Prostate gland (tissue), 2 donors: Measurements from ENCODE around the gene PCOLCE2. TPM values are rescaled to one million over a fixed set of nuclear protein-coding genes. Genes with fewer than 3 reads are reported as not detected.

Experiments
- DNase-seq: peaks from one replicate; pipeline ENCODE4 v3.0.0-alpha.2; 2019; ENCODE audit warnings: low spot score
- H3K27ac ChIP-seq, 2 donors: fragments of 200-600 bp; sonication (generic); 2 replicates each; pipeline ENCODE4 v1.5.1; 2017 to 2019
- H3K27me3 ChIP-seq: fragments of 200-600 bp; sonication (generic); replicated peaks from 2 replicates; pipeline ENCODE4 v1.5.1; 2019; ENCODE audit not compliant: insufficient read depth
- H3K36me3 ChIP-seq, 2 donors: fragments of 200-600 bp; sonication (generic); 1 replicate in 1 of 2; 2 replicates in 1 of 2; pipeline versions ENCODE4 v1.5.1 to v1.8.1; 2017 to 2019
- H3K4me1 ChIP-seq: fragments of 200-600 bp; sonication (generic); replicated peaks from 2 replicates; pipeline ENCODE4 v1.5.1; 2019
- H3K4me3 ChIP-seq, 2 donors: fragments of 200-600 bp; sonication (generic); 2 replicates each; pipeline ENCODE4 v1.5.1; 2017 to 2019
- H3K9me3 ChIP-seq: fragments of 200-600 bp; sonication (generic); 2 replicates; pipeline ENCODE4 v1.5.1; 2017
- CTCF ChIP-seq, 4 experiments: fragments of 200-600 bp in 2 of 4; fragments of 450-650 bp in 2 of 4; sonication (generic) in 2 of 4; IDR thresholded peaks; 1 replicate in 3 of 4; 2 replicates in 1 of 4; pipeline ENCODE4 v1.5.1; 2016 to 2019; ENCODE audit warnings: antibody characterized with exemption in 4 of 4, mild to moderate bottlenecking in 2 of 4, moderate library complexity in 2 of 4
- POLR2A ChIP-seq: fragments of 450-650 bp; IDR thresholded peaks from one replicate; pipeline ENCODE4 v1.6.1; 2016; ENCODE audit warnings: antibody characterized with exemption, mild to moderate bottlenecking
- POLR2AphosphoS5 ChIP-seq: sonication (generic); formaldehyde crosslinking; IDR thresholded peaks from one replicate; pipeline ENCODE4 v1.6.1; 2017; ENCODE audit warnings: antibody characterized with exemption
- WGBS: methylation state at CpG from one replicate; pipeline ENCODE4 v1.1.5; 2018; 5-methylcytosine and 5-hydroxymethylcytosine counted together
- intact Hi-C: fragments of 100-400 bp; cut with DNase I; formaldehyde crosslinking; loops from one replicate; pipeline ENCODE4 v1.14.2; 2022
- total RNA-seq, 2 donors: library from RNA; depleted of rRNA; stranded (reverse); fragments of >200 nt; gene quantifications; one replicate each; pipeline ENCODE4 v1.1.0, GENCODE V29; 2016

Gene PCOLCE2
- total RNA-seq, 2 donors from 2014 or later = 11.0 to 14.2 TPM

GRCh38 chr3:142850395-142851023, 38.4 kb downstream of the PCOLCE2 start:
- intact Hi-C loops = no loop called here

GRCh38 chr3:142849148-142849547, 39.7 kb downstream of the PCOLCE2 start:
- 95% methylated on average over 3 of the region's 3 CpGs for WGBS
- no peaks in the 10 kb centered on the region for H3K27me3 ChIP-seq
- no peak overlapping the region for H3K4me3 ChIP-seq
- no peaks in the 10 kb centered on the region for H3K4me1 ChIP-seq
- no peak for DNase-seq
- H3K36me3 ChIP-seq = no peaks in the 10 kb centered on the region
- H3K9me3 ChIP-seq = no peaks in the 10 kb centered on the region
- no peak overlapping the region for H3K27ac ChIP-seq
- TF ChIP-seq POLR2AphosphoS5 (no peak), POLR2A (no peak), CTCF (IDR thresholded peaks at IDR 0.05) (no peak)
- intact Hi-C loops = no loop called here

More at GRCh38 chr3:142850395-142851023, 38.4 kb downstream of the PCOLCE2 start:
- Histone ChIP-seq H3K4me1 (no peaks in the 10 kb centered on the region), H3K27me3 (no peaks in the 10 kb centered on the region), H3K27ac (no peak overlapping the region), H3K4me3 (no peak overlapping the region), H3K9me3 (no peaks in the 10 kb centered on the region), H3K36me3 (no peaks in the 10 kb centered on the region)
- no peak for DNase-seq
- 29% methylated on average over 2 of the region's 2 CpGs for WGBS
- TF ChIP-seq POLR2AphosphoS5 (no peak), POLR2A (no peak), CTCF (IDR thresholded peaks at IDR 0.05) (no peak)

- TF ChIP-seq POLR2AphosphoS5 = no peak
- TF ChIP-seq CTCF (IDR thresholded peaks at IDR 0.05) = no peak
- no peak for TF ChIP-seq POLR2A
- no peaks in the 10 kb centered on the region for H3K27me3 ChIP-seq
- no peak for DNase-seq
- intact Hi-C loops = no loop called here
- WGBS = 9% methylated on average over 2 of the region's 2 CpGs
- no peak overlapping the region for H3K4me3 ChIP-seq
- no peak overlapping the region for H3K27ac ChIP-seq
- no peaks in the 10 kb centered on the region for H3K9me3 ChIP-seq
- no peaks in the 10 kb centered on the region for H3K4me1 ChIP-seq
- no peaks in the 10 kb centered on the region for H3K36me3 ChIP-seq
These were observed 41.9 kb downstream of the PCOLCE2 start for GRCh38 chr3:142846779-142847577.

GRCh38 chr3:142844339-142844977, 44.4 kb downstream of the PCOLCE2 start:
- Histone ChIP-seq H3K9me3 (no peaks in the 10 kb centered on the region), H3K27ac (no peak overlapping the region), H3K27me3 (no peaks in the 10 kb centered on the region), H3K36me3 (no peaks in the 10 kb centered on the region), H3K4me3 (no peak overlapping the region), H3K4me1 (no peaks in the 10 kb centered on the region)
- WGBS = 46% methylated on average over 4 of the region's 4 CpGs
- TF ChIP-seq POLR2AphosphoS5 = no peak
- TF ChIP-seq CTCF (IDR thresholded peaks at IDR 0.05) = no peak
- no peak for TF ChIP-seq POLR2A
- intact Hi-C loops = no loop called here
- no peak for DNase-seq
